ENCODE results near the gene TEX38.

DNA sequence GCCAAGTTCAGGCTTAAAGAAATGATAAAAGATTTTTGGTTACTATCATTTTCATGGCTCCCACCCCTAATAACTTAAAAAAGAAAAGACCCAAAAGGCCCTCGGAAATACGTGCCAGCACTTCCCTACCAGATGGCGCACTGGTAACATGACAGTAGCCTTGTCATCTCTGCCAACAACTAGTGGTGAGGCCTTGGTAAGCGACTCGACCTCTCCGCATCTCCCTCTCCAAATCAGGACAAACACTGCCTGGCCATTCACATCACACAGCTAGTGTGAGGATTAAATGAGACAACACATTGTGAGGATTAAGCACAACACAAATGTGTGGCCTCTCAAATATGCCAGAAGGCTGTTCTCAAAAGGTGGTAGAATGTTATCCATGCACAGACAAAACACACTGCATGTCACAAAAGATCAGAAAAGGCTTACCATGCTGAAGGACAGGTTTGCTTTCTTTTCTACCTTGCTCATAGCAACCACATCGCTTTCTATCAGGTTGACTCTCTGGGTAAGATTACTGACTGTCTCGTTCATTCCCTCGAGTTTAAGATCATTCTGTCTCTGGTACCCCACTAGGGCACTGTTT lies 16.4 kb downstream of the TEX38 start:
- TF ChIP-seq, protein P1, sequence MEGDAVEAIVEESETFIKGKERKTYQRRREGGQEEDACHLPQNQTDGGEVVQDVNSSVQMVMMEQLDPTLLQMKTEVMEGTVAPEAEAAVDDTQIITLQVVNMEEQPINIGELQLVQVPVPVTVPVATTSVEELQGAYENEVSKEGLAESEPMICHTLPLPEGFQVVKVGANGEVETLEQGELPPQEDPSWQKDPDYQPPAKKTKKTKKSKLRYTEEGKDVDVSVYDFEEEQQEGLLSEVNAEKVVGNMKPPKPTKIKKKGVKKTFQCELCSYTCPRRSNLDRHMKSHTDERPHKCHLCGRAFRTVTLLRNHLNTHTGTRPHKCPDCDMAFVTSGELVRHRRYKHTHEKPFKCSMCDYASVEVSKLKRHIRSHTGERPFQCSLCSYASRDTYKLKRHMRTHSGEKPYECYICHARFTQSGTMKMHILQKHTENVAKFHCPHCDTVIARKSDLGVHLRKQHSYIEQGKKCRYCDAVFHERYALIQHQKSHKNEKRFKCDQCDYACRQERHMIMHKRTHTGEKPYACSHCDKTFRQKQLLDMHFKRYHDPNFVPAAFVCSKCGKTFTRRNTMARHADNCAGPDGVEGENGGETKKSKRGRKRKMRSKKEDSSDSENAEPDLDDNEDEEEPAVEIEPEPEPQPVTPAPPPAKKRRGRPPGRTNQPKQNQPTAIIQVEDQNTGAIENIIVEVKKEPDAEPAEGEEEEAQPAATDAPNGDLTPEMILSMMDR (conservative IDR thresholded peaks at IDR 0.05), result no peak; the same call in 1 of the 2 replicates
- TF ChIP-seq ZFX (IDR thresholded peaks at IDR 0.05), result no peak

All from C4-2B (cell line).